GM08714 (cell line): ENCODE measurements around the gene NME2.

ENCODE experiments used
- H3K4me3 ChIP-seq: fragments of 200-500 bp; sonication (Bioruptor generic); 2 replicates; pipeline ENCODE4 v1.5.1; 2014; ENCODE audit warnings: mild to moderate bottlenecking, low read length, inconsistent platforms
- ZNF274 ChIP-seq: IDR thresholded peaks from 2 replicates; pipeline ENCODE4 v1.6.1; 2012; ENCODE audit warnings: mild to moderate bottlenecking, low read depth, low read length

NME2 gene

DNA sequence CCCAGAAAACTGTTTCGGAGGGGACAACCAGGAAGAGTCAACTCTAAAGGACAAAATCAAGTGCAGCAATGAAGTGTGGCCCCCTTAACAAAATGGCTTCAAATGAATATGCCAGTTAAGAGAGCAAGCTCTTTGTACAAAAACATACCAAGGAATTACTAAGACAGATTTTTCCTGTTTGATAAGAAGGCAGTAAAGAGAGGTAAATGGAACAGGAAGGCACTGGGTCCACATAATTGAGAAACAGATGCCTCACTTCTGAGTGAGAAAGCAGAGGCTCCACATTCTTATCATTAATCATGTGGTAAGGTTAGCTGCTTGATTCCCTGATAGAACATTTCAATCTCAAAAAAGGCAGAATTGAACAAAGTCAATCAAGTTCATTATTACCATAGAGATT lies 48.7 kb downstream of the NME2 start:
- TF ChIP-seq ZNF274: no peak
- H3K4me3 ChIP-seq: no peak overlapping the region

DNA sequence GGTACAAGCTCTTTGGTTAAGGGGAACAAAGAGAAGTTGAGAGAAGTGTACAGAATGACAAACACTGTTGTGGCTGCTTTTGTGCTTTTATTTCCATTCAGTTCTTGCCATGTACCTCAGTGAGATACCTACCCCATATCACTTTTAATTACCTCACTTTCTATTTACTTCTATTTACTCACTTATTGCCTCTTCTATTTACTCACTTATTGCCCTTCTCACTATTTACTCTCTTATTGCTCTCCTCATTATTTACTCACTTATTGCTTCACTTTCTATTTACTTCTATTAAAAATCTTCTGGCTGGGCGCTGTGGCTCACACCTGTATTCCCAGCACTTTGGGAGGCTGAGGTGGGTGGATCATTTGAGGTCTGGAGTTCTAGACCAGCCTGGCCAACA lies 51.7 kb downstream of the NME2 start:
- TF ChIP-seq ZNF274: no peak
- no peak overlapping the region for H3K4me3 ChIP-seq

DNA sequence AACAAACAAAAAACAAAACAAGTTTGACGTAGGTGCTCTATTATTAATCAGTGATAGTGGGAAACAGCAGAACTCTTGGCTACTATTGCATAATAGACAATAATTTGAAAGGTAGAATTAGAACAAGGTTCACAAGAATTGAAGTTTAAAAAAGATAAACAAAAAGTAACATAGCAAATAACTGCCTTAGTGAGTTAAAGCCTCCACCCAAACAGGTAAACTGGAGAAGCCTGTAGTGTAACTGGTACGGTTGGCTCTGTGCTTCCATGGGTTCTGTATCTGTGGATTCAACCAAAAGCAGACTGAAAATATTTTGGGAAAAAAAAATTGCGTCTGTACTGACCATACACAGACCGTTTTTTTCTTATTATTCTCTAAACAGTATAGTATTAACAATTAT lies 55.1 kb downstream of the NME2 start:
- no peak overlapping the region for H3K4me3 ChIP-seq
- TF ChIP-seq ZNF274: no peak
